Head of caudate nucleus (tissue), 42 donors: ENCODE results near the gene ADAMTS2.

Experiments
- DNase-seq, 42 donors: peaks; one replicate each; pipeline versions ENCODE4 v3.0.0 to v3.0.0-alpha.2; 2020 to 2021; ENCODE audit warnings: mixed read lengths in 7 of 42
- intact Hi-C: fragments of 100-400 bp; cut with DNase I; formaldehyde crosslinking; loops from one replicate; pipeline ENCODE4 v1.15.0; 2022

Gene ADAMTS2

GRCh38 chr5:179256328-179257175 lies 88.7 kb downstream of the ADAMTS2 start:
- DNase-seq, result peak in 14 of 42 donors; percentile 0 to 40 (median 8)
- intact Hi-C loops, result no loop called here

- DNase-seq, result peak in 12 of 42 donors; percentile 1 to 24 (median 6)
- intact Hi-C loops, result no loop called here
Measured at GRCh38 chr5:179255527-179256327, 89.5 kb downstream of the ADAMTS2 start.

- intact Hi-C loops, result no loop called here
- DNase-seq, result peak in 26 of 42 donors; percentile 2 to 78 (median 32)
Measured at GRCh38 chr5:179254638-179255271, 90.5 kb downstream of the ADAMTS2 start.

- intact Hi-C loops, result no loop called here
- peak in 12 of 42 donors; percentile 0 to 20 (median 4) for DNase-seq
Measured at GRCh38 chr5:179253730-179254129, 91.5 kb downstream of the ADAMTS2 start.

GRCh38 chr5:179251276-179251969 lies 93.8 kb downstream of the ADAMTS2 start:
- intact Hi-C loops, result no loop called here
- peak in 7 of 42 donors; percentile 1 to 23 (median 10) for DNase-seq

GRCh38 chr5:179250561-179251225 lies 94.6 kb downstream of the ADAMTS2 start:
- intact Hi-C loops, result no loop called here
- DNase-seq, result peak in 10 of 42 donors; percentile 0 to 24 (median 6)

GRCh38 chr5:179246227-179246626 lies 99.0 kb downstream of the ADAMTS2 start:
- intact Hi-C loops, result no loop called here
- peak in 1 of 42 donors; percentile 0 for DNase-seq

- peak in 5 of 42 donors; percentile 1 to 9 (median 2) for DNase-seq
- intact Hi-C loops, result no loop called here
Measured at GRCh38 chr5:179245031-179245430, 100.2 kb downstream of the ADAMTS2 start.

GRCh38 chr5:179244044-179244443 lies 101.2 kb downstream of the ADAMTS2 start:
- DNase-seq, result no peak

GRCh38 chr5:179243333-179243732 lies 101.9 kb downstream of the ADAMTS2 start:
- intact Hi-C loops, result no loop called here
- peak in 41 of 42 donors; percentile 18 to 92 (median 66) for DNase-seq

More at GRCh38 chr5:179244044-179244443, 101.2 kb downstream of the ADAMTS2 start:
- intact Hi-C loops, result no loop called here

GRCh38 chr5:179242676-179243075 lies 102.6 kb downstream of the ADAMTS2 start:
- DNase-seq, result peak in 7 of 42 donors; percentile 3 to 32 (median 17)
- intact Hi-C loops, result no loop called here

GRCh38 chr5:179241764-179242370 lies 103.4 kb downstream of the ADAMTS2 start:
- intact Hi-C loops, result no loop called here
- DNase-seq, result peak in 11 of 42 donors; percentile 1 to 35 (median 15)

- intact Hi-C loops, result no loop called here
- peak in 9 of 42 donors; percentile 2 to 36 (median 15) for DNase-seq
Measured at GRCh38 chr5:179241175-179241574, 104.1 kb downstream of the ADAMTS2 start.

- intact Hi-C loops, result no loop called here
Measured at GRCh38 chr5:179240561-179240960, 104.7 kb downstream of the ADAMTS2 start.

GRCh38 chr5:179239256-179240135 lies 105.8 kb downstream of the ADAMTS2 start:
- peak in 6 of 42 donors; percentile 4 to 20 (median 10) for DNase-seq
- intact Hi-C loops, result no loop called here

More at GRCh38 chr5:179240561-179240960, 104.7 kb downstream of the ADAMTS2 start:
- peak in 8 of 42 donors; percentile 1 to 23 (median 8) for DNase-seq

- peak in 5 of 42 donors; percentile 1 to 15 (median 2) for DNase-seq
- intact Hi-C loops, result no loop called here
Measured at GRCh38 chr5:179238628-179238970, 106.7 kb downstream of the ADAMTS2 start.
